ENCODE measurements around the gene DNAJC10.

Gene DNAJC10

DNA sequence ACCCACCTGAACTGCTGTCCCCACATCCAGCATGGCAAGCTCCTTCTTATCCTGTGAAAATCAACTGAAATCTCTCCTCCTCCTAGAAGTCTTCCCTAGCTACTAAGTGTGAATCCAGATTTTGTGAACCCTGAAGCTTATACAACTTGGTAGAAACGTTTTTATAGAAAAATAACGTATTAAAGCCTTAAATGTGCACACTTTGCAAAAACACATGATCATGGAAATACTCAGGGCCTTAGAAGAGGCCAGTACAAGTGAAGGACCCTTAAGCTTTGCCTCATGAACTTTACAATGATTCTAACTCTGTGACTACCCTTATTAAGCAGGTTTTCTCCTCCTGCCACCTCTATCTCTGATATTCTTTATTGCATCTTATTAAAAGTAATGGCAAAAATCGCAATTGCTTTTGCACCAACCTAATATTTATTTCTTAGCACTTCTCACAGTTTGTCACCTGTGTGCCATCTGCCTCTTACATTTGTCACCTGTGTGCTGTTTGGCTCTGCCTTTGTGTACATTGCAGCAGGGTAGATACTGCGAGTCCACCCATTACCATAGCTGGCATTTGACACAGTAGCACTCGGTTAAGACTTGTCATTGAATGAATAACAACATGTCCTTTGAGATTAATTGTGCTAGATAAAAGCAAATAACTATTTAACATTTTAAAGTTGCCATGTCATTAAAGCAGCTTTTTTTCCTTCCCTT, 108.2 kb downstream of the DNAJC10 start:
- no peak for TF ChIP-seq EZH2 (IDR thresholded peaks at IDR 0.05; ENCODE audit: borderline replicate concordance, low read length)
- TF ChIP-seq, protein P1, sequence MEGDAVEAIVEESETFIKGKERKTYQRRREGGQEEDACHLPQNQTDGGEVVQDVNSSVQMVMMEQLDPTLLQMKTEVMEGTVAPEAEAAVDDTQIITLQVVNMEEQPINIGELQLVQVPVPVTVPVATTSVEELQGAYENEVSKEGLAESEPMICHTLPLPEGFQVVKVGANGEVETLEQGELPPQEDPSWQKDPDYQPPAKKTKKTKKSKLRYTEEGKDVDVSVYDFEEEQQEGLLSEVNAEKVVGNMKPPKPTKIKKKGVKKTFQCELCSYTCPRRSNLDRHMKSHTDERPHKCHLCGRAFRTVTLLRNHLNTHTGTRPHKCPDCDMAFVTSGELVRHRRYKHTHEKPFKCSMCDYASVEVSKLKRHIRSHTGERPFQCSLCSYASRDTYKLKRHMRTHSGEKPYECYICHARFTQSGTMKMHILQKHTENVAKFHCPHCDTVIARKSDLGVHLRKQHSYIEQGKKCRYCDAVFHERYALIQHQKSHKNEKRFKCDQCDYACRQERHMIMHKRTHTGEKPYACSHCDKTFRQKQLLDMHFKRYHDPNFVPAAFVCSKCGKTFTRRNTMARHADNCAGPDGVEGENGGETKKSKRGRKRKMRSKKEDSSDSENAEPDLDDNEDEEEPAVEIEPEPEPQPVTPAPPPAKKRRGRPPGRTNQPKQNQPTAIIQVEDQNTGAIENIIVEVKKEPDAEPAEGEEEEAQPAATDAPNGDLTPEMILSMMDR (IDR thresholded peaks at IDR 0.05; ENCODE audit: low read length): no peak
- Histone ChIP-seq H3K4me1 (ENCODE audit: insufficient read depth, low read length, severe bottlenecking) (no peaks in the 10 kb centered on the region), H3K27ac (ENCODE audit: low read depth, low read length, poor library complexity, severe bottlenecking) (no peak overlapping the region), H3K9ac (ENCODE audit: low read length) (no peak overlapping the region), H2AFZ (ENCODE audit: low read length) (no peak overlapping the region), H3K79me2 (ENCODE audit: insufficient read depth, low read length) (no peaks in the 10 kb centered on the region), H4K20me1 (ENCODE audit: insufficient read depth, low read length) (no peaks in the 10 kb centered on the region), H3K4me2 (ENCODE audit: low read length) (no peak overlapping the region), H3K4me3 (ENCODE audit: low read depth, low read length, poor library complexity, severe bottlenecking) (no peak overlapping the region), H3K9me3 (ENCODE audit: low read length) (no peaks in the 10 kb centered on the region), H3K36me3 (ENCODE audit: insufficient read depth, low read length) (no peaks in the 10 kb centered on the region), H3K9me2 (ENCODE audit: low read depth, low read length) (no peaks in the 10 kb centered on the region), H3F3A (ENCODE audit: insufficient read depth, low read length) (no peaks in the 10 kb centered on the region), H3K27me3 (ENCODE audit: insufficient read depth, low read length) (no peaks in the 10 kb centered on the region)

DNA sequence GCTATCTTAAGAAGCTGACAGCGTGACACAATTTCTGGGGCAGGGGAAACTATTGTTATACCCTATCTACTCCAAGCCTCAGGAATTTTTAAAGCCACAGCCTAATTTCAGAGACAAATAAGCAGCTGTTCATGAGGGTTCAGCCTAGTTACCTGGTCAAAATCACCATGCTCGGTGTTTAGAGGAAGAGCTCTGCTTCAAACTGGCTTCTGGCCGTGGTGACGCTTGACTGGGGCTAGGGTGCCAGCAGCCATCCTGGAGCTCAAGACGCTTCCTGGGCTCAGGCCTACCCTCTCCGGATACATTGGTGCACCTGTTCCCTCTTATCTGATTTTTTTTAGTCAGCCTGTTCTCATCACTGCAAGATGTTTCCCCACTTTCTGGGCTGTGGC, 108.7 kb downstream of the DNAJC10 start:
- H2AFZ ChIP-seq (ENCODE audit: low read length): no peak overlapping the region
- H3K79me2 ChIP-seq (ENCODE audit: insufficient read depth, low read length): no peaks in the 10 kb centered on the region
- no peaks in the 10 kb centered on the region for H3K27me3 ChIP-seq (ENCODE audit: insufficient read depth, low read length)
- no peaks in the 10 kb centered on the region for H4K20me1 ChIP-seq (ENCODE audit: insufficient read depth, low read length)
- H3K4me3 ChIP-seq (ENCODE audit: low read depth, low read length, poor library complexity, severe bottlenecking): no peak overlapping the region
- TF ChIP-seq EZH2 (IDR thresholded peaks at IDR 0.05; ENCODE audit: borderline replicate concordance, low read length): no peak
- TF ChIP-seq, protein P1 (IDR thresholded peaks at IDR 0.05; ENCODE audit: low read length): no peak
- no peaks in the 10 kb centered on the region for H3K36me3 ChIP-seq (ENCODE audit: insufficient read depth, low read length)
- no peaks in the 10 kb centered on the region for H3F3A ChIP-seq (ENCODE audit: insufficient read depth, low read length)
- H3K9me3 ChIP-seq (ENCODE audit: low read length): no peaks in the 10 kb centered on the region
- H3K9me2 ChIP-seq (ENCODE audit: low read depth, low read length): no peaks in the 10 kb centered on the region
- H3K9ac ChIP-seq (ENCODE audit: low read length): no peak overlapping the region
- H3K4me2 ChIP-seq (ENCODE audit: low read length): no peak overlapping the region
- H3K27ac ChIP-seq (ENCODE audit: low read depth, low read length, poor library complexity, severe bottlenecking): no peak overlapping the region
- H3K4me1 ChIP-seq (ENCODE audit: insufficient read depth, low read length, severe bottlenecking): no peaks in the 10 kb centered on the region

DNA sequence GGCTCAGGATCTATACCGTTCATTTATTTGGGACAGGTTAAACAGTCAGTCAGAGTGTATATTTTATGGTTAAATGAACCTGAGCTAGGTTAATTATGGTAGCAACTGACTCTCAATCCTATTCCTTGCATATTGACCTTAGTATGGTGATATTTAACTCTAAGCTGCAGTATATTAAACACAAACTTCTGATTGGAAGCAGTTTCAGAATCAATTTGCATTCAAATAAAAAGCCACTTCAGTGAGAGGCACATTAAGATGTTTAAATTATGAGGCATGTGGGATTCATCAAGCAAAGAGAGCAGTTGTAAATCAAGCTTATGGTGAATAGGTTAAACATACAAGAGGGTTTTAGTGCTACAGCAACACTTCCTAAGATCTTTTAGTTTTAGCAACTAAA, 110.0 kb downstream of the DNAJC10 start:
- no peak overlapping the region for H3K4me2 ChIP-seq (ENCODE audit: low read length)
- H3K4me3 ChIP-seq (ENCODE audit: low read depth, low read length, poor library complexity, severe bottlenecking): no peak overlapping the region
- no peaks in the 10 kb centered on the region for H3K4me1 ChIP-seq (ENCODE audit: insufficient read depth, low read length, severe bottlenecking)
- H3K27ac ChIP-seq (ENCODE audit: low read depth, low read length, poor library complexity, severe bottlenecking): no peak overlapping the region
- no peaks in the 10 kb centered on the region for H4K20me1 ChIP-seq (ENCODE audit: insufficient read depth, low read length)
- H3K36me3 ChIP-seq (ENCODE audit: insufficient read depth, low read length): no peaks in the 10 kb centered on the region
- H2AFZ ChIP-seq (ENCODE audit: low read length): no peak overlapping the region
- no peaks in the 10 kb centered on the region for H3K27me3 ChIP-seq (ENCODE audit: insufficient read depth, low read length)
- no peaks in the 10 kb centered on the region for H3K9me3 ChIP-seq (ENCODE audit: low read length)
- TF ChIP-seq, protein P1 (IDR thresholded peaks at IDR 0.05; ENCODE audit: low read length): no peak
- no peak for TF ChIP-seq EZH2 (IDR thresholded peaks at IDR 0.05; ENCODE audit: borderline replicate concordance, low read length)
- H3K9ac ChIP-seq (ENCODE audit: low read length): no peak overlapping the region
- H3K9me2 ChIP-seq (ENCODE audit: low read depth, low read length): no peaks in the 10 kb centered on the region
- no peaks in the 10 kb centered on the region for H3F3A ChIP-seq (ENCODE audit: insufficient read depth, low read length)
- no peaks in the 10 kb centered on the region for H3K79me2 ChIP-seq (ENCODE audit: insufficient read depth, low read length)

Measured in OCI-LY1 (cell line).